Effector memory CD8-positive, alpha-beta T cell (primary cell): ENCODE results near the gene TLL2.

Experiments used
- ATAC-seq: fragments of 150-1000 bp; cut with Tn5 transposase; replicated peaks from 2 replicates; pipeline ENCODE4 v1.10.0; 2021; ENCODE audit warnings: mild to moderate bottlenecking, moderate library complexity
- DNase-seq, 3 experiments: peaks; one replicate each; pipeline ENCODE4 v3.0.0; 2021
- H3K27ac Mint-ChIP-seq, 2 donors: one replicate each; pipeline ENCODE4 v1.8.0; 2022; ENCODE audit warnings: mild to moderate bottlenecking in 2 of 2, mixed read lengths in 2 of 2, moderate library complexity in 2 of 2
- H3K27me3 Mint-ChIP-seq, 2 donors: one replicate each; pipeline ENCODE4 v1.8.0; 2022; ENCODE audit warnings: mixed read lengths in 2 of 2
- H3K36me3 Mint-ChIP-seq: one replicate; pipeline ENCODE4 v1.8.0; 2022; ENCODE audit warnings: mild to moderate bottlenecking, moderate library complexity, mixed read lengths; ENCODE audit not compliant: insufficient read depth
- H3K4me1 Mint-ChIP-seq, 2 donors: one replicate each; pipeline ENCODE4 v1.8.0; 2022; ENCODE audit warnings: low read depth in 2 of 2, mixed read lengths in 2 of 2
- H3K4me3 Mint-ChIP-seq, 2 donors: one replicate each; pipeline ENCODE4 v1.8.0; 2022; ENCODE audit warnings: mild to moderate bottlenecking in 2 of 2, mixed read lengths in 2 of 2, moderate library complexity in 2 of 2
- H3K9me3 Mint-ChIP-seq, 2 donors: one replicate each; pipeline ENCODE4 v1.8.0; 2022; ENCODE audit warnings: mixed read lengths in 2 of 2

The TLL2 gene

DNA sequence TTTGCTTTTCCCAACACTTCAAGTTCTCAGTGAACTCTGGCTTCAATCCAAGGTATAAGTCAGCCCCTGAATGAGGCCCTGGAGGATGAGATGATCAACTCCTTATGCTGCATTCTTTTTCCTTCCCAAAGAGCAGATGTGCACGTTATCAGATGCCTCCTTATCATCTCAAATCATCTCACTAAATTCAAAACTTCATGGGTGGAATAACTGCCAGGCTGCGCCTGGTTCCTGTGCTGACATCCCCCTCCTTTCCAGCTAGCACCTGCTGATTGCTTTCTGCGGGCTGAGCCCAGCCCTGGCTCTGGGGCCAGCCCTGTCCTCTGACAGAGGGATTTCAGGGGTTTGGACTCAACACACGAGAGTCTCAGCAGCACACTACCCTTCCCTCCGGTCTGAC, 44.9 kb downstream of the TLL2 start:
- DNase-seq, result no peak
- Mint-ChIP-seq H3K36me3 (peaks cover 2% of the 10 kb centered on the region), H3K4me1 (peaks cover 4% of the 10 kb centered on the region in 2 donors), H3K27ac (no peak overlapping the region), H3K27me3 (peaks cover 49 to 85% of the 10 kb centered on the region in 2 donors), H3K9me3 (no peaks in the 10 kb centered on the region), H3K4me3 (no peak overlapping the region)
- no peak for ATAC-seq

DNA sequence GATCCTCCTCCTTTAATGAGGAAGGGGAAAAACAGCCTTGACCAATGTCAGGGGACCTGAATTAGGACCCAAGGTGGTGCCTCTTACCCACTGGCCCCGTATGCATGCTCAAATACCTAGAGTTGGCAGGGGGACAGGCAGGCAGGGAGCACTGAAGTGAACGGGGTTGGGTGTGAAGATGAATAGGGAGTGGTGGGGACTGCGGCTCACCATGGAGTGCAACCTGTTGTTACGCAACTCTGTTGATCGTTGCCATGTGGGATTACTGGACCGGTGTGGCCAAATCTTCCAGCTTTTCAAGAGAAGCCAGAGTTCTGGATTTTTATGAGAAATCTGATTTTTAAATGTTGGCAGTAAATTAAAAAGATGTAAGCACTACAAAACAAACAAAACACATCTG, 48.1 kb downstream of the TLL2 start:
- H3K9me3 Mint-ChIP-seq, result peaks cover 0 to 2% of the 10 kb centered on the region in 2 donors
- H3K27ac Mint-ChIP-seq, result no peak overlapping the region
- H3K36me3 Mint-ChIP-seq, result peaks cover 2% of the 10 kb centered on the region
- no peak overlapping the region for H3K4me3 Mint-ChIP-seq
- DNase-seq (no peak), ATAC-seq (no peak)
- H3K4me1 Mint-ChIP-seq, result peaks cover 4% of the 10 kb centered on the region in 2 donors
- peaks cover 57 to 80% of the 10 kb centered on the region in 2 donors for H3K27me3 Mint-ChIP-seq

- H3K27ac Mint-ChIP-seq, result no peak overlapping the region
- H3K27me3 Mint-ChIP-seq, result peaks cover 44 to 61% of the 10 kb centered on the region in 2 donors
- H3K36me3 Mint-ChIP-seq, result peaks cover 2% of the 10 kb centered on the region
- no peaks in the 10 kb centered on the region for H3K4me1 Mint-ChIP-seq
- peaks cover 0 to 3% of the 10 kb centered on the region in 2 donors for H3K9me3 Mint-ChIP-seq
- DNase-seq, result no peak
- ATAC-seq, result no peak
- H3K4me3 Mint-ChIP-seq, result no peak overlapping the region
Observed at GRCh38 chr10:96463562-96463961, 50.2 kb downstream of the TLL2 start.

GRCh38 chr10:96462606-96463151, 51.0 kb downstream of the TLL2 start:
- DNase-seq, result no peak
- peaks cover 2% of the 10 kb centered on the region for H3K36me3 Mint-ChIP-seq
- ATAC-seq, result no peak
- peaks cover 40 to 57% of the 10 kb centered on the region in 2 donors for H3K27me3 Mint-ChIP-seq
- H3K4me1 Mint-ChIP-seq, result no peaks in the 10 kb centered on the region
- no peak overlapping the region for H3K4me3 Mint-ChIP-seq
- H3K27ac Mint-ChIP-seq, result no peak overlapping the region
- H3K9me3 Mint-ChIP-seq, result peaks cover 0 to 3% of the 10 kb centered on the region in 2 donors

GRCh38 chr10:96460316-96460715, 53.4 kb downstream of the TLL2 start:
- DNase-seq (no peak), ATAC-seq (no peak)
- no peak overlapping the region for H3K27ac Mint-ChIP-seq
- no peak overlapping the region for H3K4me3 Mint-ChIP-seq
- H3K36me3 Mint-ChIP-seq, result no peaks in the 10 kb centered on the region
- H3K27me3 Mint-ChIP-seq, result peaks cover 39 to 54% of the 10 kb centered on the region in 2 donors
- H3K4me1 Mint-ChIP-seq, result no peaks in the 10 kb centered on the region
- H3K9me3 Mint-ChIP-seq, result peaks cover 0 to 3% of the 10 kb centered on the region in 2 donors

GRCh38 chr10:96457341-96457740, 56.4 kb downstream of the TLL2 start:
- no peak for DNase-seq
- no peaks in the 10 kb centered on the region for H3K4me1 Mint-ChIP-seq
- H3K4me3 Mint-ChIP-seq, result no peak overlapping the region
- no peak for ATAC-seq
- H3K36me3 Mint-ChIP-seq, result no peaks in the 10 kb centered on the region
- H3K9me3 Mint-ChIP-seq, result peaks cover 0 to 3% of the 10 kb centered on the region in 2 donors
- H3K27me3 Mint-ChIP-seq, result peaks cover 33 to 49% of the 10 kb centered on the region in 2 donors
- no peak overlapping the region for H3K27ac Mint-ChIP-seq

DNA sequence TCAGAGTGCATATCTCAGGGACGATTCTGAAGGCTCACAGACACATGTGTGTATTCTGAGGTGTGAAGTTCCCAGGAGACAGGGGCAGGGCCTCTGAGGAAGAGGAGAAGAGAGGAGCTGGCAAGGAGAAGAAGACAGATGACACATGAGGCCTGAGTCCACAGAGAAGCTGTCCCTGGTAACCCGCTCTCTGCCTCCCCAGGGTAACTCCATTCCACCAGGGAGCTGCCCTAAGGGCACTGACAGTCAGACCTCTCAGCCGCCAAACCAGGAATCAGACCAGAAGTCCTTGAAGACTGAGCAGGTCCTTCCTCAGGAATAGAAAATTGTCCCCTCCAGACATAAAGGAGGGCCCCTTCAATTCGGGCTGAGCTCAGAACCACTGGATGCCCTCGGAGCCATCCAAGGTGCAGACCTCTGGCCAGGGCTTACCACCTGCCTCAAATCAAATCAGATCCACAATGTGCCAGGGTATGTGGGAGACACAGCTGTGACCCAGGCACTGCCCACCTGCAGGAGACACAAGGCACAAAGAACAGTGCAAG, 57.4 kb downstream of the TLL2 start:
- Mint-ChIP-seq H3K4me1 (no peaks in the 10 kb centered on the region), H3K9me3 (peaks cover 0 to 3% of the 10 kb centered on the region in 2 donors), H3K27me3 (peaks cover 23 to 50% of the 10 kb centered on the region in 2 donors), H3K27ac (no peak overlapping the region), H3K4me3 (no peak overlapping the region), H3K36me3 (no peaks in the 10 kb centered on the region)
- no peak for ATAC-seq
- DNase-seq, result no peak

DNA sequence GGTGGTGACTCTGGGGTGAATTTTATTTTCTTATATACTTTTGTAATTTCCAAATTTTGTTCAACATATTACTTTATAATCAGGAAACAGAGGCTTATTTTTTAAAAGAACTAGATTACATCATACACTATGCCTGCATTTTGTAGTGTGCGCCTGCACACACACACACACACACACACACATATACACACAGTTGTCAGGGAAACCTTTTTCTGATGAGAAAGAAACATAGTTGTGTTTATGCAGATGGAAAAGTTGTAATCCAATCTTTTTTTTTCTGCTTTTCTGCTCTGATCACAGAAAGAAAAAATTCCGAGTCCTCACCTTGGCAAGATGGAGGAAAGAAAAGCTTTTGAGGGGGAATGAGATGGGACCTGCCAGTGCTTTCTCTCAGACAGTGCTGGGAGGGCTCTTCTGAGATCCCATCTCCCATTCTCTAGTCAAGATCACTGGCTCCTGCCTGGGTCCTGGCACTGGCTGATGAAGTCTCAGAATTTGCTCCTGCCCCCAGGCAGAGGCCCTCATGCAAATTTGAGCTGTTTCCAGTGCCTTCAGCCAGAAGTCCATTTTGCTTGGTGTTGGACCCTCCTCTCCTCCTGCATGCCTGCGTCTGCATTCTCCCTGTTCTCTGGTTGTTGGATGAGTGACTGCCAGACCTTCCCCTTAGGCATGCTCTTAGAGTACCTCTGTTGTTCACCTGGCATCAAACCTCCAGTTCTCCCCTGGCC, 59.7 kb downstream of the TLL2 start:
- Mint-ChIP-seq H3K27ac (no peak overlapping the region), H3K27me3 (peaks cover 29 to 69% of the 10 kb centered on the region in 2 donors), H3K4me1 (no peaks in the 10 kb centered on the region), H3K9me3 (no peaks in the 10 kb centered on the region), H3K36me3 (no peaks in the 10 kb centered on the region), H3K4me3 (no peak overlapping the region)
- ATAC-seq (no peak), DNase-seq (no peak)

GRCh38 chr10:96452494-96453153, 61.1 kb downstream of the TLL2 start:
- no peaks in the 10 kb centered on the region for H3K9me3 Mint-ChIP-seq
- no peaks in the 10 kb centered on the region for H3K36me3 Mint-ChIP-seq
- H3K4me3 Mint-ChIP-seq, result no peak overlapping the region
- ATAC-seq, result no peak
- peaks cover 34 to 77% of the 10 kb centered on the region in 2 donors for H3K27me3 Mint-ChIP-seq
- no peak overlapping the region for H3K27ac Mint-ChIP-seq
- H3K4me1 Mint-ChIP-seq, result no peaks in the 10 kb centered on the region
- DNase-seq, result no peak

- H3K27ac Mint-ChIP-seq, result no peak overlapping the region
- no peaks in the 10 kb centered on the region for H3K36me3 Mint-ChIP-seq
- no peaks in the 10 kb centered on the region for H3K9me3 Mint-ChIP-seq
- DNase-seq (no peak), ATAC-seq (no peak)
- H3K27me3 Mint-ChIP-seq, result peaks cover 38 to 77% of the 10 kb centered on the region in 2 donors
- no peaks in the 10 kb centered on the region for H3K4me1 Mint-ChIP-seq
- H3K4me3 Mint-ChIP-seq, result no peak overlapping the region
Observed at GRCh38 chr10:96450529-96451207, 63.1 kb downstream of the TLL2 start.

- H3K4me3 Mint-ChIP-seq, result no peak overlapping the region
- H3K36me3 Mint-ChIP-seq, result no peaks in the 10 kb centered on the region
- H3K4me1 Mint-ChIP-seq, result no peaks in the 10 kb centered on the region
- H3K9me3 Mint-ChIP-seq, result no peaks in the 10 kb centered on the region
- peaks cover 39 to 77% of the 10 kb centered on the region in 2 donors for H3K27me3 Mint-ChIP-seq
- no peak overlapping the region for H3K27ac Mint-ChIP-seq
- no peak for DNase-seq
- ATAC-seq, result no peak
Observed at GRCh38 chr10:96448558-96448957, 65.2 kb downstream of the TLL2 start.

GRCh38 chr10:96448021-96448457, 65.7 kb downstream of the TLL2 start:
- Mint-ChIP-seq H3K4me1 (no peaks in the 10 kb centered on the region), H3K36me3 (no peaks in the 10 kb centered on the region), H3K27ac (no peak overlapping the region), H3K4me3 (no peak overlapping the region), H3K27me3 (peaks cover 39 to 82% of the 10 kb centered on the region in 2 donors), H3K9me3 (no peaks in the 10 kb centered on the region)
- ATAC-seq (no peak), DNase-seq (no peak)

DNA sequence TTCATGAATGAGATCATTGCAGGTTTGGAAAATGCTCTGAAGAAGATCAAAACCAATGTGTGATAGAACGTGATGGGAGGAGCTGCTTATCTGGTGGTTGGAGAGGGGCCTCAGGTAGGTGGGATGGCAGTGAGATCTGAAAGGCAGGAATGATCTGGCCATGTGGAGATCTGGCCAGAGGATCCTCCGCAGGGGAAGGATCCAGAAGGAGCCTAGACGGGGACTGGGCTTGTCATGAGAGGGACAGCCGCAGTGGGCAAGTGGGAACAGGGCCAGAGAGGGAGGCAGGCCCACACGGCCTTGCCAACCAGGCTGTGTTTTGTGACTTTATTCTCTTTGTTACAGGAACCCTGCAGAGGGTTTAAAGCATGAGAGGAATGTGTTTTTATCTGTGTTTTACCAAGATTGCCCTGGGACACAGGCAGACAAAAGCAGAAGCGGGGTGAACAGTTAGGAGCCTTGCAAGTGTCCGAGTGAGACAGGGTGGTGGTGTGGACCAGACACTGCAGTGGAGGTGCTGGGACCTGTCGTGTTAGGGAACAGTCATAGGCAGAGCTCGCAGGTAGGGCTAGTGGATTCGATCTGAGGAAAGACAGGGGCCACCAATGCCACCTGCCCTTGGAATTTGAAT, 66.6 kb downstream of the TLL2 start:
- Mint-ChIP-seq H3K27ac (no peak overlapping the region), H3K9me3 (no peaks in the 10 kb centered on the region), H3K27me3 (peaks cover 39 to 84% of the 10 kb centered on the region in 2 donors), H3K36me3 (no peaks in the 10 kb centered on the region), H3K4me1 (no peaks in the 10 kb centered on the region), H3K4me3 (no peak overlapping the region)
- no peak for DNase-seq
- no peak for ATAC-seq
